HEK293T (cell line): ENCODE data around the gene BLOC1S5.

Source experiments
- CTCF ChIA-PET: fragments of 350-600 bp; formaldehyde crosslinking; extraction: SDS; loops from one replicate; lab custom pipeline; 2021; ENCODE audit warnings: antibody characterized with exemption, inconsistent platforms; lab: Yijun Ruan, JAX
- POLR2A ChIA-PET: fragments of 350-600 bp; formaldehyde crosslinking; extraction: SDS; loops from one replicate; lab custom pipeline; 2020; ENCODE audit warnings: antibody characterized with exemption, inconsistent platforms; lab: Yijun Ruan, JAX
- DNase-seq: peaks from one replicate; pipeline ENCODE4 v3.0.0; 2012; ENCODE audit warnings: mixed read lengths; ENCODE audit errors: extremely low spot score
- ARNT ChIP-seq: fragments of 450-650 bp; IDR thresholded peaks from 2 replicates; pipeline ENCODE4 v1.6.1; 2017; ENCODE audit warnings: mild to moderate bottlenecking
- BHLHE40 ChIP-seq: fragments of 450-650 bp; IDR thresholded peaks from 2 replicates; pipeline ENCODE4 v1.6.1; 2016; ENCODE audit warnings: mild to moderate bottlenecking, moderate library complexity, borderline replicate concordance
- CTBP1 ChIP-seq: fragments of 450-650 bp; IDR thresholded peaks from 2 replicates; pipeline ENCODE4 v1.6.1; 2016; ENCODE audit warnings: borderline replicate concordance
- ELF4 ChIP-seq: fragments of 450-650 bp; IDR thresholded peaks from 2 replicates; pipeline ENCODE4 v1.6.1; 2017; ENCODE audit warnings: antibody characterized with exemption
- FOXA1 ChIP-seq: fragments of 450-650 bp; IDR thresholded peaks from 2 replicates; pipeline ENCODE4 v1.6.1; 2016; ENCODE audit warnings: mild to moderate bottlenecking
- FOXK2 ChIP-seq: fragments of 450-650 bp; IDR thresholded peaks from 2 replicates; pipeline ENCODE4 v1.6.1; 2016; ENCODE audit warnings: mild to moderate bottlenecking
- FOXM1 ChIP-seq: fragments of 450-650 bp; IDR thresholded peaks from 2 replicates; pipeline ENCODE4 v1.6.1; 2017; ENCODE audit warnings: mild to moderate bottlenecking, borderline replicate concordance
- HDGF ChIP-seq: fragments of 450-650 bp; IDR thresholded peaks from 2 replicates; pipeline ENCODE4 v1.6.1; 2017; ENCODE audit warnings: antibody characterized with exemption, borderline replicate concordance
- L3MBTL2 ChIP-seq: fragments of 450-650 bp; conservative IDR thresholded peaks from 2 replicates; pipeline ENCODE4 v1.6.1; 2016; ENCODE audit warnings: mild to moderate bottlenecking
- LEF1 ChIP-seq: fragments of 450-650 bp; IDR thresholded peaks from 2 replicates; pipeline ENCODE4 v1.6.1; 2017; ENCODE audit warnings: mild to moderate bottlenecking, borderline replicate concordance
- NFRKB ChIP-seq: fragments of 450-650 bp; IDR thresholded peaks from 2 replicates; pipeline ENCODE4 v1.6.1; 2016; ENCODE audit warnings: mild to moderate bottlenecking, moderate library complexity
- PKNOX1 ChIP-seq: fragments of 450-650 bp; IDR thresholded peaks from 2 replicates; pipeline ENCODE4 v1.6.1; 2016
- SP1 ChIP-seq: fragments of 450-650 bp; IDR thresholded peaks from 2 replicates; pipeline ENCODE4 v1.6.1; 2017
- SUZ12 ChIP-seq: fragments of 450-650 bp; IDR thresholded peaks from 2 replicates; pipeline ENCODE4 v1.6.1; 2016; ENCODE audit warnings: mild to moderate bottlenecking
- TARDBP ChIP-seq: fragments of 450-650 bp; IDR thresholded peaks from 2 replicates; pipeline ENCODE4 v1.6.1; 2016
- ZNF384 ChIP-seq: fragments of 450-650 bp; IDR thresholded peaks from 2 replicates; pipeline ENCODE4 v1.6.1; 2016

BLOC1S5 gene

GRCh38 chr6:8069151-8069550 lies 5.0 kb upstream of the BLOC1S5 start:
- no peak for TF ChIP-seq FOXK2
- no peak for TF ChIP-seq FOXA1
- no peak for TF ChIP-seq TARDBP
- TF ChIP-seq BHLHE40, result no peak
- TF ChIP-seq PKNOX1, result no peak
- TF ChIP-seq NFRKB, result no peak
- no peak for TF ChIP-seq FOXM1
- TF ChIP-seq ELF4, result no peak
- no peak for TF ChIP-seq SUZ12
- TF ChIP-seq SP1, result no peak
- no peak for TF ChIP-seq ARNT
- no peak for TF ChIP-seq L3MBTL2
- TF ChIP-seq HDGF, result no peak
- no peak for TF ChIP-seq CTBP1
- CTCF ChIA-PET, result no interaction called here
- no peak for DNase-seq
- POLR2A ChIA-PET, result no interaction called here

- DNase-seq, result no peak
- POLR2A ChIA-PET, result interaction anchor here (3.0 kb wide), 1 partner anchor 36 kb away, joined by 24 read pairs; the partner anchor contains the start of gene EEF1E1
These were observed 1.9 kb upstream of the BLOC1S5 start for GRCh38 chr6:8066108-8066507.

GRCh38 chr6:8065519-8065911 lies 1.3 kb upstream of the BLOC1S5 start:
- no peak for DNase-seq
- POLR2A ChIA-PET, result interaction anchor here (1.4 to 3.0 kb wide), 2 partner anchors 15 to 37 kb away, joined by 3 to 24 read pairs; partner anchors contain the start of gene EEF1E1
- CTCF ChIA-PET, result no interaction called here
- TF ChIP-seq FOXA1, result no peak
- no peak for TF ChIP-seq ARNT
- TF ChIP-seq ELF4, result no peak
- no peak for TF ChIP-seq NFRKB
- TF ChIP-seq TARDBP, result no peak
- no peak for TF ChIP-seq L3MBTL2
- no peak for TF ChIP-seq SUZ12
- no peak for TF ChIP-seq ZNF384
- TF ChIP-seq HDGF, result no peak
- no peak for TF ChIP-seq LEF1
- TF ChIP-seq SP1, result no peak
- no peak for TF ChIP-seq BHLHE40
- no peak for TF ChIP-seq PKNOX1
- TF ChIP-seq CTBP1, result no peak
- no peak for TF ChIP-seq FOXK2
- no peak for TF ChIP-seq FOXM1

More at GRCh38 chr6:8066108-8066507, 1.9 kb upstream of the BLOC1S5 start:
- TF ChIP-seq ELF4, result no peak
- TF ChIP-seq LEF1, result no peak
- no peak for TF ChIP-seq FOXM1
- no peak for TF ChIP-seq SUZ12
- TF ChIP-seq HDGF, result no peak
- TF ChIP-seq L3MBTL2, result no peak
- no peak for TF ChIP-seq SP1
- TF ChIP-seq TARDBP, result no peak
- no peak for TF ChIP-seq FOXA1
- no peak for TF ChIP-seq ZNF384
- no peak for TF ChIP-seq NFRKB
- TF ChIP-seq FOXK2, result no peak
- no peak for TF ChIP-seq PKNOX1
- no peak for TF ChIP-seq BHLHE40
- CTCF ChIA-PET, result interaction anchor here (0.6 kb wide), 1 partner anchor 377 kb away, joined by 3 read pairs; no protein-coding TSS in a partner anchor

- CTCF ChIA-PET, result no interaction called here
- TF ChIP-seq FOXM1 (no peak), ELF4 (no peak), FOXK2 (no peak), TARDBP (no peak), LEF1 (no peak), FOXA1 (no peak), PKNOX1 (no peak), NFRKB (no peak; the same call in 1 of the 2 replicates), HDGF (no peak), SUZ12 (no peak), ARNT (no peak), SP1 (no peak), CTBP1 (no peak), ZNF384 (no peak), BHLHE40 (no peak), L3MBTL2 (no peak)
- DNase-seq, result no peak
- POLR2A ChIA-PET, result interaction anchor here (0.7 to 3.0 kb wide), 11 partner anchors 9 to 338 kb away, joined by 3 to 24 read pairs (median 3); partner anchors contain the start of gene EEF1E1
These were observed 689 bp upstream of the BLOC1S5 start for GRCh38 chr6:8064638-8065518.

GRCh38 chr6:8061736-8062135 lies 2.5 kb downstream of the BLOC1S5 start:
- DNase-seq, result no peak
- ChIA-PET CTCF (no interaction called here), POLR2A (no interaction called here)
- TF ChIP-seq LEF1 (no peak), FOXM1 (no peak), SP1 (no peak), FOXK2 (no peak)
